ENCODE measurements around the gene GNAZ.

DNA sequence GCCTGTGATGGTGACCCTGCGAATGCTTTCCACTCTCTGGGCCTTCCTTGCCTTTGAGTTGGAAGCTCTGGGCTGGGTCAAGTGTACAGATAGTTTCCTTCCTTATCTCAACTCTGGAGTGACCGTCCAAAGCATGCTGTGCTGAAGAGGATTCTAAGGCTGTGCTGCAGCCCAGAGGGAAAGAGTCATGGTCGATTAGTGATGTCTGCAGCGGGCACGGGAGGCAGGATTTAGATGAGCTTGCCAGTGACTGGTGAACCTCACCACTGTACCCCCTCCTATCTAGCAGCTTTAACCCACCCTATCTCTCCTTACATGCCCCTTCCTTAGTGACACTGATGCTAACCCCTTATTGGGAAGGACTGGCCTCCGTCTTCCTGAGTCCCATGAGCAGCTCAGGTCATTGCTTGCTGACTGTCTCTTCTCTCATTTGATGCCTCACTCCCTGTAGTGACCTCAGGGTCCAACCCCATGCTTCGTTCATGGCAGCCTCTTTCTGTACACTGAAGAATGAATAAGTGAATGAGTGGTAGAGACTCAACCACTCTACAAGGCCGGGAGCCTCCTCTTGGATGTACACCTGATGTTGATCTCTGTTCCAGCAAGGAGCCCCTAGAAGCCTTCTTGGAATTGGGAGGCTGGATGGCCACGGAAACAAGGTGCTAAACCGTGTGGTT lies 6.7 kb downstream of the GNAZ start:
- no peak for TF ChIP-seq POLR2A (IDR thresholded peaks at IDR 0.05; ENCODE audit: low read depth, low read length)
- no peak for TF ChIP-seq POLR2AphosphoS5 (IDR thresholded peaks at IDR 0.05; ENCODE audit: low read depth, low read length)
- TF ChIP-seq TAF1 (IDR thresholded peaks at IDR 0.05; ENCODE audit: low read depth, low read length) = no peak
- no peak for TF ChIP-seq SPI1 (IDR thresholded peaks at IDR 0.05; ENCODE audit: low read depth, low read length)

Measured in GM12891 (cell line).